GM21367 (cell line): Measurements from ENCODE around the gene COL12A1.

Experiments
- ATAC-seq: cut with Tn5 transposase; IDR thresholded peaks from one replicate; pipeline ENCODE4 v1.9.1; 2021; ENCODE audit not compliant: unreplicated experiment

The COL12A1 gene

GRCh38 chr6:75103431-75103830 is 102.4 kb downstream of the COL12A1 start:
- no peak for ATAC-seq

GRCh38 chr6:75102301-75102700 is 103.6 kb downstream of the COL12A1 start:
- ATAC-seq: no peak

GRCh38 chr6:75101896-75102295 is 104.0 kb downstream of the COL12A1 start:
- ATAC-seq: no peak

DNA sequence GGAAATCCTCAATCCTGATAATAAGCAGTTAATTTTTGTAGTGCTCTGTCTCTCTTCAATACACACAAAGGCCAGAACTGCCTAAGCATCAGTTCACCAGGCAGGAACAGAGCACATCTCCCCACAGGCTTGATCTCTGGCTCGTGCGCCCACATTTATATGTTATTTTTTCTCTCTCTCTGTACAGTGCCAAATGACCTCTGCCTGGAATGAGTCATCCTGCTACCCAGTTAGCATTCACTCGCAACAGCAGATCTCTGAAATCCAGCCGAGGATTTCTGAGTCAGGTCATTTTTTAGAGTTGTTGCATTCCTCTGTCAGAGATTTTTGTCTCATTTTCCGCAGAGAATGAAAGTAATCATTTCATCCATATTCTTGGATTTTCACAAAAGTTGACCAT is 107.1 kb downstream of the COL12A1 start:
- ATAC-seq: no peak

DNA sequence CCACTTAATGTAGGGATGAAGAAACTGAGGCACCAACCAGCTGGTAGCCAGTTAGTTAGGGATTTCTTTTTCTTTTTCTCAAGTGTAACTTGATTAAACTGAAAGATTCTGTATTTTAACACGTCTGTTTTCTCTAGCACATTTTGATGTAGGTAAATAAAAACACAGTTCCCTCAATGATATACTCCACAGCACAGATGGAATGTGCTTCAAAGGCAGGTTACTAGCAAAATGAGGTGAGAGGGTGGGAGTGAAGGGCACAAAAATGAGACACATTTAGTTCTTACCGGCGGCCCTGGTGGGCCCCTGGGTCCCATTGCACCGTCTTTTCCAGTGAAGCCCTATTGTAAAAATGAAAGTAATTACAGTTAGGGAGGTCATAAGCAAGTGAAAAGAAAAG is 108.9 kb downstream of the COL12A1 start:
- no peak for ATAC-seq

DNA sequence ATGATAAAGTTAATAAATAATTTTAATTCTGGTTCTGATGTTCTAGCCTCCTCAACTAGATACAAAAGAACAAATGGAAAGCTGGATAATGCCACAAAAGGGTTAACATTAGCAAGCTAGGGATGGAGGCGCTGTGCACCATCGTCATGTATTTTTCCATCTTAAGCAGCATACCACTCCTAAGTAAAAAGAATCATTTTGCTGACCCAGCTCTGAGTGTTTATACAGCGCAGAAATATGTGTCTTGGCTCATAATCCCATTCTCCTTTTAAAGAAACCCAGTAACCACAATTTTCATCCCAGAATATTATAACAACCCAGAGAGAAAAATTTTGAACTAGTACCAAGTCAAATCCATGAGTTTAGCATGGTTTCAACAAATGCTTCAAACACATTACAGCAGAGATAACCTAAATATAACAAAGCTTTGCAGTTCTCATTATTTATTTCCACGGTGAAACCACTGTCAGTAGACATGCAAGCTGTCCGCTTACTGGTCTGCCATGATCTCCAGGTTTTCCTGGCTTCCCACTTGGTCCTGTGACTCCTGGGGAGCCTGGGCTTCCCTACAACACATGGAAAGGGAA is 111.1 kb downstream of the COL12A1 start:
- no peak for ATAC-seq

DNA sequence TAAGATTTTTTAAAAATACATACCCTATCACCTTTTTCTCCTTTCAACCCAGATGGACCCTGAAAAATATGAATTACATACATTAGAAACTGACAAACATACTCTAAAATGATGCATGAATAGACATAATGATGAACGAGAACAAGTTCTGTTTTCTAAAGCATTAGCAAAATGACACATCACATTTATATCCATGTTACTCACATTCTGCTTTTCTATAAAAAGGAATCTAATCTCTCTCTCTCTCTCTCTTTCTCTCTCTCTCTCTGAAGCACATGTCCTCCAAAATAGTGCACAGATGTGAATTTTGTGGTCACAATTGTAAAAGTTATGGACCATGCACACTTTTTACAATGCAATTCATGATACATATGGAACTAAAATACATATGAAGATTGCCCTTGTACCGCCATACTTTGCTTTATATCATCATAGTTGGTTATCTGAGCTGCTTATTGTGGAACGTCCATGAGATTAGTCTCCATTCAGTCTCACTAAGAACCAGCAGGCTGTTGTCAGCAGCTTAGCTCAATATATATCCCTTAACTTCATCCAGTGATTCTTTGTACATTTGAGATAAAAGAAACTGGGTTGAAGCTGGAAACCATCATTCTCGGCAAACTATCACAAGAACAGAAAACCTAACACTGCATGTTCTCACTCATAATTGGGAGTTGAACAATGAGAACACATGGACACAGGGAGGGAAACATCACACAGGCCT is 114.2 kb downstream of the COL12A1 start:
- no peak for ATAC-seq

- no peak for ATAC-seq
These were observed 115.3 kb downstream of the COL12A1 start for GRCh38 chr6:75090576-75090975.

DNA sequence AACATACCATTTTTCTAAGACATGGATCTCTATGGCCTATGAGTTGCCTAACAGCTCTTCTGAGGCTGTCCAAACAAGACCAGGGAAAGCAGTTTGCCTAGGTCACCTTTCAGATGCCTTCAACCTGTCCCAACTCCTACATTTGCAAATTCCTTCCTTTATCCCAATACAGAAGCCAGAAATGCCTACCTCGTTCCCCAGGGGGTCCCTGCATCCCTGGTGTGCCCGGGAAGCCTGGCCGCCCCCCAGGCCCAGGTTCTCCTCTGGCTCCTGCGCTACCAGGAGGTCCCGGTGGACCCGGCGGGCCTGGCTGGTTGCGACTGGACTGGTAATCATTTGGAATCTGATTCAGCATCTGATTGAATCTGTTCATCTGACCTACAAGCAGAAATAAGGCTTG is 115.9 kb downstream of the COL12A1 start:
- no peak for ATAC-seq

DNA sequence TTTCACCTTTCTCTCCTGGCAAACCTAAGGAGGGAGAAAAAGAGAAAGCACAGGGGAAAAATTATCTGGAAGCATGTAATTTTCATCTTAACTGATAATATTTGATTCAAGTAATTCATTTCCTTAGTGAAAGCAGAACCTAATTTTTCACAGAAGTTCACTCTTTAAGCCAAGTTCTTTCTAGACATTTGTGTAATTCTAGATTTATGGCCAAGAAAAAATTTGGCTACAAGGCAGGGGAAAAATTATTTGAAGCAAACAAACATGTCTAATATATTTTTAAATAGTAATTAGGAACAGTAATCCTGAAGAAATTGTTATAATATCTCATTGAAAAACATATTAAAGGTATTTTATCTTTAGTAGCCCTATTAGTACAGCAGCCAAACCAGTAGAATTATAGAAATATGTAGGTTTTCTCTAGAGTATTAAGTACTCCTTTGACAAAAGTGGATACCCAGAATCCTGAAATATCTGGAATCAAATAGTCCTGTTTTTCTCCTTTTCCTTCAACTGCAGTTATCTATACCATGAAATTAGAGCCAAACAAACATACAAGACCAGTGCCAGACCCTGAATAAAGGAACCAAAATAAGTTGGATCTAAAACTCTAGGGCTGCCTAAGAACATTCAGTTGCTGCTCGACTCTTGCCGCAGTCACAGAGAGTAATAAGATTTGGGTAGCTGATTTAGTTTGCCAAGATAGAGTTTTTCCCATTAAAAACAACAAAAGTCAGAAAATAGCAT is 116.5 kb downstream of the COL12A1 start:
- no peak for ATAC-seq

DNA sequence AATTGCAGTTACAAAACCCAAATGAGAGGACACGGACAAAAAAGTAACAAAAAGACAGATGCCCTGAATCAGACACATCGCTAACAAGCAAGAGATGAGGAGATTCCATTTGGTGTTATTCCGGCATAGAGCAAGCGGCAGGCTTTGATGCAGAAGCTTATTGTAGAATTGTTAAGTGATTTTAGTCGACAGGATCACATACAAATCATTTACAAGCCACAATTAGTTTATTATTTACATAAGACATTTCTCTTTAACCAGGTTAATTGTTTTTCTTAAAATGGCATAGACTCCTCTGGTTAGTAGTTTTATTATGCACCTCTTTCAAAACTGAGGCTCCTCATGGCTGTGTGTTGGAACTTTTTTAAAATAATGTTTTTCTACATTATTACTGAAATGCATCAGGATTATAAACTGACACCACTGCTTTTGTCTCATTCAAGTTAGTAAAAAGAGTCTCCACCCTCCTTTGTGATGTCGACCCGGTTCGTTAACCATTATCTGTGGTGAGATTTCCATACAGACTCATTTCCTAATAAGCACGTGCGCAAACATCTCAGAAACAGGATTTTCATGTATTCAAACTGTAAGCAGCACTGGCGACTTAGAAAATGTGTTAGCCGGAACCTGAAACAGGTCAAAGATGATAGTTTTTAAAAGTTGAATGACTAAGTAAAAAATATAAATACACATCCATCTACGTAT is 119.8 kb downstream of the COL12A1 start:
- ATAC-seq: no peak

DNA sequence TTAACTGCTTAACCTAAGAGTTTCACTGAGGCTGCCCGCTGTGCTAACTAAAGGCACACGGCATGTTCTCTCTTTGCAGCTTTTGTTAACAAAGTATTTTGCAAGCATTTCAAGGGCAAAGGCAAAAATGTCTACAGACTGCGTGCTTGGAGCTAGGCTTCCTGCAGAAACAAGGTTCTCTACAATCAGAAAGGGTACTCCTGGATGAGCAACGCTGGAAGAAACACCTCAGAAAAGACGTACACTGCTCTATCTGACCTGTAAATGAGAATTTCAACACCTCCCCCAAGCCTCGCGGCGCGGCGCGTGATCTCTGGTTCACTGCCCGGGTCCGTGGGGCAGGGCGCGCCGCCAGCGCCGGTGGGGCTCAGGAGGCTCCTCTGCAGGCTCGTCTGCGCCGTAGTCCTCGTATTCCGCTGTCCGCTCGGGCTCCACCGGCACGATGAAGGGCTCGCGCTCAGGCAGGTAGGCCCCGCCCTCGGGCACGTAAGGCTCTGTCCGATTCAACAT is 120.9 kb downstream of the COL12A1 start:
- ATAC-seq: no peak

- no peak for ATAC-seq
These were observed 121.8 kb downstream of the COL12A1 start for GRCh38 chr6:75084018-75084417.

GRCh38 chr6:75081921-75082320 is 123.9 kb downstream of the COL12A1 start:
- ATAC-seq: no peak

DNA sequence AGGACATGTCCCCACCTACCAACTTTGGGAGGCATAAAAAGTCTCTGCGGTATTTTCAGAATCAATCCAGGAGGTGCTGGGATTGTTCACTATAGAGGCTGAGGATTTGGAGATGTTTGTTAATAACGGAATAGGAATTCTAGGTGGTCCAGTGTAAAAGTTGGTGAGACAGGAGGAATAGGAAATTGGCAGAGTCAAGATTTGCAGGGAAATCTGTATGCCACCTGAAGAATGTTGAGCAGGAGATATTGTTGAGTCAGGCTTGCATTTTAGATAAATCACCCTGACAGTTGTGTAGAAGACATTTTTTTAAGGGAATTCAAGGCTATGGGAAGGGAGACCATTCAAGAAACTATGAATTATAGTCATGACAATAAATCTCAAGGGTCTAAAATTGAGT is 124.8 kb downstream of the COL12A1 start:
- no peak for ATAC-seq

- no peak for ATAC-seq
These were observed 126.3 kb downstream of the COL12A1 start for GRCh38 chr6:75079589-75079988.

- no peak for ATAC-seq
These were observed 128.2 kb downstream of the COL12A1 start for GRCh38 chr6:75077701-75078100.

DNA sequence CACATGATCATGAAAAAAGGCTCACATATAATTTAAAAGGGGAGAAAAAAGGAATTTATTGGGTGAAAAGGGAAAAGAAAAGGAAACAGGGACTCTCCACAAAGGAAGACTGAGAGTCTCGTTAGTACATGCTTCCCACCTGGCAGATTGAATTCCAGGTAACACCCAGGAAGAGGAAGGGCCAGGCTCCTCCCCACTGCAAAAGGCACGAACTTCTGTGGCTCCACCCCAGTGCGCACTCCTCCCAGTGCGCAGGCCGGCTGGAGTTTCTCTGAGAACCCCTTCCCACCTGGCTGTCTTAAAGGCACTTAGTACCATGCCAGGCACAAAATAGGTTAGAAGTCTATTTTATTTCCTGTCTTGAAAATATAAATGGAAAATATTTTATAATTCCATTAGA is 129.8 kb downstream of the COL12A1 start:
- no peak for ATAC-seq

GRCh38 chr6:75070244-75070643 is 135.6 kb downstream of the COL12A1 start:
- ATAC-seq: no peak

DNA sequence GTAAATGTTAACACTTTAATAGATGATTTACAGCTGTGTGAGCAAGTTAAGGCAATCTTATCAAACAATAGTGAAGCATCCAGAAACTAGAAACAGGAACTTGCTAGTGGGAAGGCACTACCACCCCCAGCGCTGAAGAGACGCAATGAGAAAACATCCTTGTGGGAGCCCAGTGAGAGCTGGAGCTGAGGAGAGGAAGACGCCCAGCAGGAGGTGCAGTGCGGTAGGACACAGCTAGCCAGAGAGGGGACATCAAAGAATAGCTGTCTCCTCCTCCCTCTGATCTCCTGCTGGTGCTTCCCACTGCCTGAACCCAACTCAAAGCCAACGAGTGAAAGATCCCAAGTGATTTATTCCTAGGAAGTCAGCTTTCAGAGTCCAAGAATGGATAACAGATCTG is 140.3 kb downstream of the COL12A1 start:
- no peak for ATAC-seq

DNA sequence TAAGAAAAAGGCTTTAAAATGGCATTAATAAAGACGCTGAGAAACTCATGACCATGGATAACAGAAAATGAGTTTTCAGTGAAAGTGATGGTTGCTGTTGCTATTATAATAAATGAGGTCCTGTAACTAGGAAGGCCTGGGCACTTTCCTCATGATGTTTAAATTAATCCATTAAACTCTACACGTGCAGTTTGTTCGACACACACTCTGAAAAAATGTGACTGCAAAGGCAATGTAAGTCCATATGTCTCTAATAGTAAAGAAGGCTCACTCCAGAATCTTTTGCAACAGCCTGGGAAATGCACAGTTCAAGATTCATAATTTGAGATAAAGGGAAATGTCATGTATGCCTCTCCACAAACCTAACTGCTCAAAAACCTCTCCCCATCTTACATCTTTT is 153.4 kb downstream of the COL12A1 start:
- ATAC-seq: no peak
